IMR-90 (cell line): Measurements from ENCODE around the gene FKTN.

ENCODE experiments used
- POLR2A ChIP-seq: IDR thresholded peaks from 2 replicates; pipeline ENCODE4 v1.6.1; 2012; ENCODE audit warnings: mild to moderate bottlenecking, low read depth, low read length
- TF ChIP-seq, protein P1 (sequence below): conservative IDR thresholded peaks from 2 replicates; pipeline ENCODE4 v1.5.1; 2012; ENCODE audit warnings: mild to moderate bottlenecking, low read depth, low read length, improper control_type of control experiment

DNA sequence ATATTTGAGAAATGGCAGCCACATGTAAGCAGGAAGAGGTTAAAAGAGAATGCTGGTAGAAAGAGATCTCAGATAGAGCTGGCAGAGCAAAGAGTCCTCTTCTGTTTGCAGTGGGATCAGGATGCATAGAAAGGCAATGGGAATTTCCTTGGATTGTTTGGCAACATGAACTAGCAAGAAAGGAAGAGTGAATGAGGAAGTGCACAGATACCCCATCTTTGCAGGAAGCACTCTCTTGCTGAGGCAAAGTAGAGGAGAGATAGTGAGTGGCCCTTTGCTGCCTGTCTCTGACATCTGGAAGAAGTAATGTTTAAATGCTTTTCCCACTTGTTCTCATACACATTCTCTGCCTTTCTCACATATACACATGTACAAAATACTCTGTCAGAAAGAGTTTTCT is 14.5 kb downstream of the FKTN start:
- TF ChIP-seq, protein P1, sequence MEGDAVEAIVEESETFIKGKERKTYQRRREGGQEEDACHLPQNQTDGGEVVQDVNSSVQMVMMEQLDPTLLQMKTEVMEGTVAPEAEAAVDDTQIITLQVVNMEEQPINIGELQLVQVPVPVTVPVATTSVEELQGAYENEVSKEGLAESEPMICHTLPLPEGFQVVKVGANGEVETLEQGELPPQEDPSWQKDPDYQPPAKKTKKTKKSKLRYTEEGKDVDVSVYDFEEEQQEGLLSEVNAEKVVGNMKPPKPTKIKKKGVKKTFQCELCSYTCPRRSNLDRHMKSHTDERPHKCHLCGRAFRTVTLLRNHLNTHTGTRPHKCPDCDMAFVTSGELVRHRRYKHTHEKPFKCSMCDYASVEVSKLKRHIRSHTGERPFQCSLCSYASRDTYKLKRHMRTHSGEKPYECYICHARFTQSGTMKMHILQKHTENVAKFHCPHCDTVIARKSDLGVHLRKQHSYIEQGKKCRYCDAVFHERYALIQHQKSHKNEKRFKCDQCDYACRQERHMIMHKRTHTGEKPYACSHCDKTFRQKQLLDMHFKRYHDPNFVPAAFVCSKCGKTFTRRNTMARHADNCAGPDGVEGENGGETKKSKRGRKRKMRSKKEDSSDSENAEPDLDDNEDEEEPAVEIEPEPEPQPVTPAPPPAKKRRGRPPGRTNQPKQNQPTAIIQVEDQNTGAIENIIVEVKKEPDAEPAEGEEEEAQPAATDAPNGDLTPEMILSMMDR: no peak
- no peak for TF ChIP-seq POLR2A
